Testis (tissue), 2 donors: ENCODE data around the gene CALD1.

Experiments
- POLR2A ChIP-seq: fragments of 450-650 bp; IDR thresholded peaks from one replicate; pipeline ENCODE4 v1.6.1; 2017; ENCODE audit warnings: antibody characterized with exemption, mild to moderate bottlenecking, moderate library complexity
- TF ChIP-seq, protein P1 (sequence below), 3 experiments: fragments of 450-650 bp in 2 of 3; fragments of 200-600 bp in 1 of 3; sonication (generic) in 1 of 3; IDR thresholded peaks; one replicate each; pipeline ENCODE4 v1.5.1; 2016 to 2019; ENCODE audit warnings: antibody characterized with exemption in 3 of 3, mild to moderate bottlenecking in 2 of 3, moderate library complexity in 1 of 3

DNA sequence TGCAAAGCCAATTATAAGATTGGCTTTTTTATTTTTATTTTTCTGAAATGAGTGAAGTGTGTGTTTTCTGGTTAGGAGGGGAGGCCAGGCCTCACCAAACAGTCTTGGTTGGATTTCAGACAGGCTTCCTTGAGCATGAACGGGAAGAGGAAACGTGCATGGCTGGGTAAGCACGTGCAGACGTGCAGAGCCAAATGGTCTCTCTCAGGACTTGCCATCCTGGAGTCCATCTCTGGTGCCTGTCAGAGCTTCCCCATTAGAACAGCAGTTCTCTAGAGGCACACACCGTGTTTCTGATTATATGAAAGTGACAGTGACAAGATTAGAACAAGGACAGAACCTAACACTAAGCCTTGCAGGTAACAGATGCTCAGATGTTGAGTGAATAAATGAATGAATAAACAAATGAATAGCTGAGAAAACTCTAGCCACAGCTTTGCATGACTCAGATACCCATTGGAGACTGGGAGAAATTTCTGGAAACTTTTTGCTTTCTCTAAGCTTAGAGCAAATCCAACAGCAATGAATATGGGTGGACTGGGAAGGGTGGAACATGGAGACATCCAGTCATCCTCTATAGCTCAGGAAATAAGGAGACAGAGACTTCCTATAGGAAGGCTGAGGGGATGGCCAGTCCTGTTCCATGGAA, 11.8 kb upstream of the CALD1 start:
- TF ChIP-seq, protein P1, sequence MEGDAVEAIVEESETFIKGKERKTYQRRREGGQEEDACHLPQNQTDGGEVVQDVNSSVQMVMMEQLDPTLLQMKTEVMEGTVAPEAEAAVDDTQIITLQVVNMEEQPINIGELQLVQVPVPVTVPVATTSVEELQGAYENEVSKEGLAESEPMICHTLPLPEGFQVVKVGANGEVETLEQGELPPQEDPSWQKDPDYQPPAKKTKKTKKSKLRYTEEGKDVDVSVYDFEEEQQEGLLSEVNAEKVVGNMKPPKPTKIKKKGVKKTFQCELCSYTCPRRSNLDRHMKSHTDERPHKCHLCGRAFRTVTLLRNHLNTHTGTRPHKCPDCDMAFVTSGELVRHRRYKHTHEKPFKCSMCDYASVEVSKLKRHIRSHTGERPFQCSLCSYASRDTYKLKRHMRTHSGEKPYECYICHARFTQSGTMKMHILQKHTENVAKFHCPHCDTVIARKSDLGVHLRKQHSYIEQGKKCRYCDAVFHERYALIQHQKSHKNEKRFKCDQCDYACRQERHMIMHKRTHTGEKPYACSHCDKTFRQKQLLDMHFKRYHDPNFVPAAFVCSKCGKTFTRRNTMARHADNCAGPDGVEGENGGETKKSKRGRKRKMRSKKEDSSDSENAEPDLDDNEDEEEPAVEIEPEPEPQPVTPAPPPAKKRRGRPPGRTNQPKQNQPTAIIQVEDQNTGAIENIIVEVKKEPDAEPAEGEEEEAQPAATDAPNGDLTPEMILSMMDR (IDR thresholded peaks at IDR 0.05) = no peak
- TF ChIP-seq POLR2A = no peak
